A549 (cell line): ENCODE results near the gene AIPL1.

Experiments
- CEBPB ChIP-seq, 2 experiments: fragments of >200 bp in 1 of 2; sonication (Bioruptor Twin) in 1 of 2; formaldehyde crosslinking in 1 of 2; IDR thresholded peaks; 2 replicates each; pipeline ENCODE4 v1.6.1; 2012 to 2016
- EHF ChIP-seq: fragments of 250-450 bp; sonication (Bioruptor Pico); IDR thresholded peaks from 2 replicates; pipeline ENCODE4 v1.5.0; 2020; ENCODE audit warnings: mild to moderate bottlenecking
- FOSL2 ChIP-seq, 2 experiments: fragments of 450-650 bp in 1 of 2; fragments of >200 bp in 1 of 2; sonication (Bioruptor Twin) in 1 of 2; formaldehyde crosslinking; IDR thresholded peaks; 2 replicates each; pipeline versions ENCODE4 v1.5.0 to v1.6.1; 2016 to 2020; ENCODE audit warnings: mild to moderate bottlenecking in 1 of 2, moderate library complexity in 1 of 2
- MAFK ChIP-seq: fragments of 450-650 bp; IDR thresholded peaks from 2 replicates; pipeline ENCODE4 v1.6.1; 2014; ENCODE audit not compliant: partially characterized antibody
- NPAS2 ChIP-seq: fragments of 250-450 bp; sonication (Bioruptor Pico); IDR thresholded peaks from 2 replicates; pipeline ENCODE4 v1.8.0; 2022; ENCODE audit warnings: mild to moderate bottlenecking, moderate library complexity, borderline replicate concordance
- POLR2A ChIP-seq: IDR thresholded peaks from 2 replicates; pipeline ENCODE4 v1.6.1; 2012; ENCODE audit warnings: mild to moderate bottlenecking, low read length
- RARB ChIP-seq: fragments of 250-450 bp; sonication (Bioruptor Pico); IDR thresholded peaks from 2 replicates; pipeline ENCODE4 v1.8.0; 2021; ENCODE audit warnings: mild to moderate bottlenecking, moderate library complexity
- RCOR1 ChIP-seq: fragments of 150-350 bp; IDR thresholded peaks from 2 replicates; pipeline ENCODE4 v1.6.1; 2014; ENCODE audit warnings: antibody characterized with exemption, low read length, low read depth
- TF ChIP-seq, protein P1 (sequence below): fragments of >200 bp; sonication (Bioruptor Twin); formaldehyde crosslinking; IDR thresholded peaks from 3 replicates; pipeline ENCODE4 v1.5.1; 2016
- TF ChIP-seq, protein P2 (sequence below): fragments of 250-450 bp; sonication (Bioruptor Pico); IDR thresholded peaks from 2 replicates; pipeline ENCODE4 v1.5.0; 2021; ENCODE audit warnings: mild to moderate bottlenecking, moderate library complexity, borderline replicate concordance

DNA sequence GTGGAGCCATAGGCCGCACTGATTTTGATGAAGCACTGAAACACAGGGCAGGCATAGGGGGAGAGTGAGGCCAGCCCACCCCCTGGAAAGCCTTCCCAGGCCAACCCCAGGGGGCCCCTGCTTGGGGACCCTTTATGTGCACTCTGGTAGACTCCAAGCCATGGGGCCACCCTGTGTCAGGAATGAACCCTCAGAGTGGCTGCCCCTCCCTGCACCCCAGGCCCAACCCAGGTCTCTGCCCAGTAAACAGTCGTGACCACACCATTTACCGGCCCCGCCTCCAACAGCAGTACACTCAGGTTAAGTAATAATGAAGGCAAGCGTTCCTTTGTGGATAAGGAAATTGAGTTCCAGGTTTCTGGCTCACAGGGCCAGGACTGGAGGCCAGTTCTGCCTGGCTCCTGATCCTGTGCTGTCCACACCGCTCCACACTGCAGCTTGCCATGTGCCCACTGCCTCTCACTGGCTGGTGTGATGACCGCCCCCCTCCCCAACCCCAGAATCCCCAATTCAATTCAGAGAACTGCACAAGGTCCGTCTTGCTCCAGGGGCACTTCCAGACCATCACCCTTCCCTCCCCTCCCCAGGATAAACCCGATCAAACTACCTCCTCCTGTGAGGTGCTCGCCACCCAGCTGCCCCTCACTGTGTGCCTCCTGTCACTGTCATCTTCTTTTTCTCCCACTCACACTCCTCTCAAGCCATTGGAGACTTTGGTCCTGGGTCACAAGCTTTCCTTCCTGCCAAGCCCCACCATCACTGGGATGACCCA lies 23.0 kb upstream of the AIPL1 start:
- TF ChIP-seq, protein P1, sequence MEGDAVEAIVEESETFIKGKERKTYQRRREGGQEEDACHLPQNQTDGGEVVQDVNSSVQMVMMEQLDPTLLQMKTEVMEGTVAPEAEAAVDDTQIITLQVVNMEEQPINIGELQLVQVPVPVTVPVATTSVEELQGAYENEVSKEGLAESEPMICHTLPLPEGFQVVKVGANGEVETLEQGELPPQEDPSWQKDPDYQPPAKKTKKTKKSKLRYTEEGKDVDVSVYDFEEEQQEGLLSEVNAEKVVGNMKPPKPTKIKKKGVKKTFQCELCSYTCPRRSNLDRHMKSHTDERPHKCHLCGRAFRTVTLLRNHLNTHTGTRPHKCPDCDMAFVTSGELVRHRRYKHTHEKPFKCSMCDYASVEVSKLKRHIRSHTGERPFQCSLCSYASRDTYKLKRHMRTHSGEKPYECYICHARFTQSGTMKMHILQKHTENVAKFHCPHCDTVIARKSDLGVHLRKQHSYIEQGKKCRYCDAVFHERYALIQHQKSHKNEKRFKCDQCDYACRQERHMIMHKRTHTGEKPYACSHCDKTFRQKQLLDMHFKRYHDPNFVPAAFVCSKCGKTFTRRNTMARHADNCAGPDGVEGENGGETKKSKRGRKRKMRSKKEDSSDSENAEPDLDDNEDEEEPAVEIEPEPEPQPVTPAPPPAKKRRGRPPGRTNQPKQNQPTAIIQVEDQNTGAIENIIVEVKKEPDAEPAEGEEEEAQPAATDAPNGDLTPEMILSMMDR = no peak
- TF ChIP-seq EHF (CRISPR knock-in tag) = no peak
- TF ChIP-seq CEBPB (IDR thresholded peaks at IDR 0.05) = no peak
- no peak for TF ChIP-seq NPAS2 (CRISPR knock-in tag)
- no peak for TF ChIP-seq MAFK
- no peak for TF ChIP-seq FOSL2 (IDR thresholded peaks at IDR 0.05)
- TF ChIP-seq FOSL2 (CRISPR knock-in tag; IDR thresholded peaks at IDR 0.05) = no peak
- TF ChIP-seq, protein P2, sequence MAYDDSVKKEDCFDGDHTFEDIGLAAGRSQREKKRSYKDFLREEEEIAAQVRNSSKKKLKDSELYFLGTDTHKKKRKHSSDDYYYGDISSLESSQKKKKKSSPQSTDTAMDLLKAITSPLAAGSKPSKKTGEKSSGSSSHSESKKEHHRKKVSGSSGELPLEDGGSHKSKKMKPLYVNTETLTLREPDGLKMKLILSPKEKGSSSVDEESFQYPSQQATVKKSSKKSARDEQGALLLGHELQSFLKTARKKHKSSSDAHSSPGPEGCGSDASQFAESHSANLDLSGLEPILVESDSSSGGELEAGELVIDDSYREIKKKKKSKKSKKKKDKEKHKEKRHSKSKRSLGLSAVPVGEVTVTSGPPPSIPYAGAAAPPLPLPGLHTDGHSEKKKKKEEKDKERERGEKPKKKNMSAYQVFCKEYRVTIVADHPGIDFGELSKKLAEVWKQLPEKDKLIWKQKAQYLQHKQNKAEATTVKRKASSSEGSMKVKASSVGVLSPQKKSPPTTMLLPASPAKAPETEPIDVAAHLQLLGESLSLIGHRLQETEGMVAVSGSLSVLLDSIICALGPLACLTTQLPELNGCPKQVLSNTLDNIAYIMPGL (CRISPR knock-in tag) = no peak
- TF ChIP-seq POLR2A = no peak
- TF ChIP-seq RCOR1 = no peak
- TF ChIP-seq RARB (CRISPR knock-in tag) = no peak
